ENCODE results near the gene PPM1B. TPM values are rescaled to one million over a fixed set of nuclear protein-coding genes. Genes with fewer than 3 reads are reported as not detected.

PPM1B gene
- total and polyA plus RNA-seq, 8 donors, result 37.5 to 66.2 (median 57.0) TPM

- H3K4me3 ChIP-seq, result peak overlapping the region; percentile 26 to 97
- H3K36me3 ChIP-seq, result no peaks in the 10 kb centered on the region
- TF ChIP-seq CTCF (IDR thresholded peaks at IDR 0.05), result no peak
- intact Hi-C loops (cut with DNase I), result no loop called here
- H3K4me1 ChIP-seq, result peaks cover 14 to 36% of the 10 kb centered on the region in 2 donors
- H3K27me3 ChIP-seq, result no peaks in the 10 kb centered on the region
- no peaks in the 10 kb centered on the region for H3K9me3 ChIP-seq
- ATAC-seq (no peak), DNase-seq (no peak)
- peak overlapping the region; percentile 96 to 97 for H3K27ac ChIP-seq
Observed at GRCh38 chr2:44167311-44167907, 1.3 kb upstream of the PPM1B start.

DNA sequence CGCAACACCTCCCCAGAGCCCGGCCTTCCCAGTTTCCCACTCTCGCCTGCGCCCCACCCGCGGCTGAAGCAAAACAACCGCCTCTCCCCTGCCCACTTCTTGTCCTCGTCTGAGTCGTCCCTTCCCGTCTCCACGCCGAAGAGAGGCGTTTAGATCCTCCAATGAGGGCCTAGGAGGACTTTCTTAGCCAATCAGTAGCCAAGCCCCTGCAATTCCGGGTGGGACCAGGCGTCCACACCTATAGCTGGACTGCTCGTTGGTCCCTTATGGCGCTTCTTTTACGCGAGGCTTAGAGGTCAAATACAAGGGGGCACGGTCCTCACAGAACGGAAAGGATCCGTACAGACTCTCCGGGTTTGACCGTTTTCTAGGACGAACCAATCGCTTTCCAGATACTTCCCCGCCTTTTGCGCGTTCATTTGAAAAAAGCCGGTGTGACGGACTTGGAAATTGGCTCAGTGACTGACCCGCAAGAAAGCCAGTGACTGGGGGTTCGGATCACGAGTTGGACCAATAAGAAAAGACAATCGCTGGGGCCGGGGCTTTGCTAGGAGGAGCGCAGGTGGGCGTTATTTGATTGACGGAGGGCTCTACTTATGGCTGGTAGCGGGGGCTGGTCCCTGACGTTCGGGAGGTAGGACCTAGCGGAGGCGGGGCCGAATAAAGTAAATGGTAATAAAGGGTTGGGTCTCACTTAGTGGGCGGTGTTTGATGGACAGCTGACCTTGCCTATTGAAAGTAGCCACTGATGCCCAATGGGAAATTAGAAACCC lies 581 bp upstream of the PPM1B start:
- DNase-seq (peak; percentile 94 to 100 (median 99)), ATAC-seq (peak; percentile 88)
- H3K9me3 ChIP-seq, result no peaks in the 10 kb centered on the region
- peaks cover 14 to 43% of the 10 kb centered on the region in 2 donors for H3K4me1 ChIP-seq
- H3K27ac ChIP-seq, result peak overlapping the region; percentile 96 to 97
- intact Hi-C loops (cut with DNase I), result no loop called here
- peak overlapping the region; percentile 26 to 97 for H3K4me3 ChIP-seq
- TF ChIP-seq CTCF (IDR thresholded peaks at IDR 0.05), result no peak
- H3K27me3 ChIP-seq, result no peaks in the 10 kb centered on the region
- no peaks in the 10 kb centered on the region for H3K36me3 ChIP-seq

- peak; percentile 28 to 92 (median 38) for DNase-seq
- ATAC-seq, result peak; percentile 2
Observed at GRCh38 chr2:44169155-44169898, 652 bp downstream of the PPM1B start.

GRCh38 chr2:44170311-44170717 lies 1.6 kb downstream of the PPM1B start:
- peak overlapping the region; percentile 82 to 97 for H3K4me3 ChIP-seq
- DNase-seq (peak in 2 of 4 donors; percentile 31 to 46), ATAC-seq (no peak)
- H3K9me3 ChIP-seq, result no peaks in the 10 kb centered on the region
- H3K4me1 ChIP-seq, result peaks cover 19 to 46% of the 10 kb centered on the region in 2 donors
- H3K36me3 ChIP-seq, result no peaks in the 10 kb centered on the region
- peak overlapping the region; percentile 92 to 96 for H3K27ac ChIP-seq
- no peaks in the 10 kb centered on the region for H3K27me3 ChIP-seq
- intact Hi-C loops (cut with DNase I), result no loop called here
- no peak for TF ChIP-seq CTCF (IDR thresholded peaks at IDR 0.05)

More at GRCh38 chr2:44169155-44169898, 652 bp downstream of the PPM1B start:
- H3K27ac ChIP-seq, result peak overlapping the region; percentile 92 to 96
- no peaks in the 10 kb centered on the region for H3K36me3 ChIP-seq
- H3K27me3 ChIP-seq, result no peaks in the 10 kb centered on the region
- no peak for TF ChIP-seq CTCF (IDR thresholded peaks at IDR 0.05)
- no peaks in the 10 kb centered on the region for H3K9me3 ChIP-seq
- H3K4me1 ChIP-seq, result peaks cover 14 to 44% of the 10 kb centered on the region in 2 donors
- H3K4me3 ChIP-seq, result peak overlapping the region; percentile 82 to 97
- intact Hi-C loops (cut with DNase I), result no loop called here

Data from left lung (tissue), 10 donors.